ENCODE measurements around the gene FKBP15. TPM values are rescaled to one million over a fixed set of nuclear protein-coding genes. Genes with fewer than 3 reads are reported as not detected.

FKBP15 gene
- total and polyA plus RNA-seq, 2 of the 13 experiments (the other 11 are each of a cell fraction or from before 2014, with no cell fraction given), result 12.3 to 18.6 TPM

DNA sequence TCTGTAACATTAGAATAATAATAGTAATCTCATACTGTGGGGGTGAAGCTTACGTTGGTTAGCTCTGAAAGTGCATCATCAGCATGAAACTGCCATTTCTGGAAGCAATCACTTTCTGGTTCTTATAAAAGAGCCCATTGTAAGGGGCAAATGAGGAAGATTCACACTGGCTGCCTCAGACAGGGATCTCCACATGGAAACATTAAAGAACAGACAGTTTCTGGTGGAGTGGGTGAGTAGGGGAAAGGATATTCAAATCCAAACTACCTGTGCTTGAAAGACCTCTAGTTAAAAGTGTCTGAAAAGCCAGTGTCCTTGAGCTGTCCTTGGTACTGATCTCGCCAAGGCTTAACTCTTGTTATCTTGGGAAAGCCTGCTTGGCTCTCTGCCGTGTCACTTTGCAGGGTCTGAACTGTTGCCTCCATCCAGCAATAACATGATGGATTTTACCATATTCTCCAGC, 89.4 kb downstream of the FKBP15 start (continued):
- TF ChIP-seq, protein P1, sequence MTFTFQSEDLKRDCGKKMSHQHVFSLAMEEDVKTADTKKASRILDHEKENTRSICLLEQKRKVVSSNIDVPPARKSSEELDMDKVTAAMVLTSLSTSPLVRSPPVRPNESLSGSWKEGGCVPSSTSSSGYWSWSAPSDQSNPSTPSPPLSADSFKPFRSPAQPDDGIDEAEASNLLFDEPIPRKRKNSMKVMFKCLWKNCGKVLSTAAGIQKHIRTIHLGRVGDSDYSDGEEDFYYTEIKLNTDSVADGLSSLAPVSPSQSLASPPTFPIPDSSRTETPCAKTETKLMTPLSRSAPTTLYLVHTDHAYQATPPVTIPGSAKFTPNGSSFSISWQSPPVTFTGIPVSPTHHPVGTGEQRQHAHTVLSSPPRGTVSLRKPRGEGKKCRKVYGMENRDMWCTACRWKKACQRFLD (CRISPR knock-in tag; IDR thresholded peaks at IDR 0.05; ENCODE audit: borderline replicate concordance), result no peak
- no peak for TF ChIP-seq SP4 (CRISPR knock-in tag; IDR thresholded peaks at IDR 0.05)
- TF ChIP-seq, protein P2, sequence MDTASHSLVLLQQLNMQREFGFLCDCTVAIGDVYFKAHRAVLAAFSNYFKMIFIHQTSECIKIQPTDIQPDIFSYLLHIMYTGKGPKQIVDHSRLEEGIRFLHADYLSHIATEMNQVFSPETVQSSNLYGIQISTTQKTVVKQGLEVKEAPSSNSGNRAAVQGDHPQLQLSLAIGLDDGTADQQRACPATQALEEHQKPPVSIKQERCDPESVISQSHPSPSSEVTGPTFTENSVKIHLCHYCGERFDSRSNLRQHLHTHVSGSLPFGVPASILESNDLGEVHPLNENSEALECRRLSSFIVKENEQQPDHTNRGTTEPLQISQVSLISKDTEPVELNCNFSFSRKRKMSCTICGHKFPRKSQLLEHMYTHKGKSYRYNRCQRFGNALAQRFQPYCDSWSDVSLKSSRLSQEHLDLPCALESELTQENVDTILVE (CRISPR knock-in tag; IDR thresholded peaks at IDR 0.05), result 0 out of 2 replicates have a peak, but pooled peaks have one; percentile 34
- TF ChIP-seq NKX3-1 (CRISPR knock-in tag; IDR thresholded peaks at IDR 0.05), result no peak
- TF ChIP-seq ZFP36 (IDR thresholded peaks at IDR 0.05; ENCODE audit: borderline replicate concordance, low read depth, low read length, partially characterized antibody), result no peak
- TF ChIP-seq HOXA5 (CRISPR knock-in tag; IDR thresholded peaks at IDR 0.05), result no peak
- TF ChIP-seq ZSCAN9 (CRISPR knock-in tag; IDR thresholded peaks at IDR 0.05; ENCODE audit: borderline replicate concordance), result peak; percentile 65; the same call in 1 of the 2 replicates
- TF ChIP-seq ZNF772 (CRISPR knock-in tag; IDR thresholded peaks at IDR 0.05), result no peak
- TF ChIP-seq MEIS2 (CRISPR knock-in tag; IDR thresholded peaks at IDR 0.05), result no peak
- TF ChIP-seq ZNF354B (CRISPR knock-in tag; IDR thresholded peaks at IDR 0.05), result no peak
- no peak for TF ChIP-seq ZNF7 (CRISPR knock-in tag; IDR thresholded peaks at IDR 0.05)
- 0 out of 2 replicates have a peak, but pooled peaks have one; percentile 36 for TF ChIP-seq ZNF264 (CRISPR knock-in tag; IDR thresholded peaks at IDR 0.05)
- TF ChIP-seq ZNF143 (CRISPR knock-in tag; IDR thresholded peaks at IDR 0.05), result no peak
- TF ChIP-seq ZNF232 (CRISPR knock-in tag; IDR thresholded peaks at IDR 0.05; ENCODE audit: borderline replicate concordance), result no peak
- no peak for TF ChIP-seq SKI (IDR thresholded peaks at IDR 0.05; ENCODE audit: partially characterized antibody)
- TF ChIP-seq, protein P3, sequence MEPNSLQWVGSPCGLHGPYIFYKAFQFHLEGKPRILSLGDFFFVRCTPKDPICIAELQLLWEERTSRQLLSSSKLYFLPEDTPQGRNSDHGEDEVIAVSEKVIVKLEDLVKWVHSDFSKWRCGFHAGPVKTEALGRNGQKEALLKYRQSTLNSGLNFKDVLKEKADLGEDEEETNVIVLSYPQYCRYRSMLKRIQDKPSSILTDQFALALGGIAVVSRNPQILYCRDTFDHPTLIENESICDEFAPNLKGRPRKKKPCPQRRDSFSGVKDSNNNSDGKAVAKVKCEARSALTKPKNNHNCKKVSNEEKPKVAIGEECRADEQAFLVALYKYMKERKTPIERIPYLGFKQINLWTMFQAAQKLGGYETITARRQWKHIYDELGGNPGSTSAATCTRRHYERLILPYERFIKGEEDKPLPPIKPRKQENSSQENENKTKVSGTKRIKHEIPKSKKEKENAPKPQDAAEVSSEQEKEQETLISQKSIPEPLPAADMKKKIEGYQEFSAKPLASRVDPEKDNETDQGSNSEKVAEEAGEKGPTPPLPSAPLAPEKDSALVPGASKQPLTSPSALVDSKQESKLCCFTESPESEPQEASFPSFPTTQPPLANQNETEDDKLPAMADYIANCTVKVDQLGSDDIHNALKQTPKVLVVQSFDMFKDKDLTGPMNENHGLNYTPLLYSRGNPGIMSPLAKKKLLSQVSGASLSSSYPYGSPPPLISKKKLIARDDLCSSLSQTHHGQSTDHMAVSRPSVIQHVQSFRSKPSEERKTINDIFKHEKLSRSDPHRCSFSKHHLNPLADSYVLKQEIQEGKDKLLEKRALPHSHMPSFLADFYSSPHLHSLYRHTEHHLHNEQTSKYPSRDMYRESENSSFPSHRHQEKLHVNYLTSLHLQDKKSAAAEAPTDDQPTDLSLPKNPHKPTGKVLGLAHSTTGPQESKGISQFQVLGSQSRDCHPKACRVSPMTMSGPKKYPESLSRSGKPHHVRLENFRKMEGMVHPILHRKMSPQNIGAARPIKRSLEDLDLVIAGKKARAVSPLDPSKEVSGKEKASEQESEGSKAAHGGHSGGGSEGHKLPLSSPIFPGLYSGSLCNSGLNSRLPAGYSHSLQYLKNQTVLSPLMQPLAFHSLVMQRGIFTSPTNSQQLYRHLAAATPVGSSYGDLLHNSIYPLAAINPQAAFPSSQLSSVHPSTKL (CRISPR knock-in tag; IDR thresholded peaks at IDR 0.05), result peak; percentile 38; the same call in 1 of the 2 replicates
- TF ChIP-seq ZNF207 (IDR thresholded peaks at IDR 0.05; ENCODE audit: borderline replicate concordance), result no peak
- no peak for TF ChIP-seq MXI1 (IDR thresholded peaks at IDR 0.05; ENCODE audit: borderline replicate concordance, low read depth, low read length)
- TF ChIP-seq KDM4B (CRISPR knock-in tag; IDR thresholded peaks at IDR 0.05), result no peak
- no peak for TF ChIP-seq ZNF296 (CRISPR knock-in tag; conservative IDR thresholded peaks at IDR 0.05)
- no peak for TF ChIP-seq FOXJ3 (CRISPR knock-in tag; IDR thresholded peaks at IDR 0.05; ENCODE audit: borderline replicate concordance)
- TF ChIP-seq, protein P4, sequence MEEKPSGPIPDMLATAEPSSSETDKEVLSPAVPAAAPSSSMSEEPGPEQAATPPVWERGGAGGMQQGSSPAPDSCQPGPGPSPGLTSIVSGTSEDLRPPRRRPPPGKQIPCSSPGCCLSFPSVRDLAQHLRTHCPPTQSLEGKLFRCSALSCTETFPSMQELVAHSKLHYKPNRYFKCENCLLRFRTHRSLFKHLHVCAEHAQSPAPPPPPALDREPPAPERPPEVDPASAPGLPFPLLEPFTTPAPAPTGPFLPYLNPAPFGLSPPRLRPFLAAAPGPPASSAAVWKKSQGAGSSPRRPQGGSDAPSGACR (CRISPR knock-in tag; IDR thresholded peaks at IDR 0.05), result no peak
- peak; percentile 99 for TF ChIP-seq MIER2 (CRISPR knock-in tag; IDR thresholded peaks at IDR 0.05)
- no peak for TF ChIP-seq HMG20A (CRISPR knock-in tag; IDR thresholded peaks at IDR 0.05; ENCODE audit: borderline replicate concordance)

Data from HepG2 (cell line).